Measurements from ENCODE around the gene RAB27B.
"Not testable (repeated sequence)": the region's sequence is repeated elsewhere in the genome, so short reads cannot be mapped to it uniquely, and the experiment has no call there.

The RAB27B gene

DNA sequence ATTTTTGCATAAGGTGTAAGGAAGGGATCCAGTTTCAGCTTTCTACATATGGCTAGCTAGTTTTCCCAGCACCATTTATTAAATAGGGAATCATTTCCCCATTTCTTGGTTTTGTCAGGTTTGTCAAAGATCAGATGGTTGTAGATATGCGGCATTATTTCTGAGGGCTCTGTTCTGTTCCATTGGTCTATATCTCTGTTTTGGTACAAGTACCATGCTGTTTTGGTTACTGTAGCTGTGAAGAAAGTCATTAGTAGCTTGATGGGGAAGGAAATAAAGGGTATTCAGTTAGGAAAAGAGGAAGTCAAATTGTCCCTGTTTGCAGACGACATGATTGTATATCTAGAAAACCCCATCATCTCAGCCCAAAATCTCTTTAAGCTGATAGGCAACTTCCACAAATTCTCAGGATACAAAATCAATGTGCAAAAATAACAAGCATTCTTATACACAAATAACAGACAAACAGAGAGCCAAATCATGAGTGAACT is 7.4 kb upstream of the RAB27B start:
- DNase-seq = not testable (repeated sequence)

DNA sequence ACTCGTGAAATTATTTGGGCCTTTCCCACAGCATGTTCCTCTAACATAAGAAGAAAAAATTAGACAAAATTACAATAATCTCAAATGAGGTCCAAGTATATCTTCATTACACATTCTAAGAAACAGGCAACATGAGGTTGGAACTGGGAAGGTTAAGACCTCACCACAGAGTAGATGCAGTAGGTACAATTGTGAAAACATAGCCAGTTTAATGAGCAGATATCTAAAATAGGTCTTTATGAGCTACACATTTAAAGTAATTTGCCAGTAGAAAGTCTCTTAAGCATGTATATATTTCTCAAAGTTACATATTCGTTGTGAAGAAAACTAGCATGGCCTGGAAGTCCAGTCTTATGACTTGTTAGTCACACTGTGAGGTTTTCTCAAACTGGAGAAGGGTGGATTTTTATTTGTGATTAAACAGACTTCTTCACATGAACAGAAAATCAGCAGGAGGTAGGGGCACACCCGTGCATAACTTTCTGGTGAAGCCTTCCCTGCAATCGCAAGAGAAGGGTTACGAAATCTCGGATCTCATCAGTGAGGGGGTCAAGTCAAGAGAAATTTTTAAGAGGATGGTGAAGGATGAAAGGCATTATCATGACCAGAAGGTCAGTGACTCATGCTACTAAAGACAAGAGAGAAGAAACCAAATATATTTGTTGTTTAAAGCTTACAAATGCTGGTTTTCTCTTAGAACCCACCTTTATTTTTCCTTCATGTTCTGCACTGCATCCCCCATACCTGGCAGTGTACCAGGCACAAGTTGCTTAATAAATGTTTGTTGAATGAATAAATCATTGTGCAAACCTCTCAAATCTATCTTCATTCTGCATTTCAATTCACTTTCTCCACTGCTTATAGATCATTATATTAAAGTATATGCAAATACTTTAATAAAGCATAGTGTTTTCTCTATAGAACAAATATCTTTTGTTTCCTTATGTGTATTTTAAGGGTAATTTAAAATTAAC is 5.1 kb upstream of the RAB27B start:
- DNase-seq = no peak

DNA sequence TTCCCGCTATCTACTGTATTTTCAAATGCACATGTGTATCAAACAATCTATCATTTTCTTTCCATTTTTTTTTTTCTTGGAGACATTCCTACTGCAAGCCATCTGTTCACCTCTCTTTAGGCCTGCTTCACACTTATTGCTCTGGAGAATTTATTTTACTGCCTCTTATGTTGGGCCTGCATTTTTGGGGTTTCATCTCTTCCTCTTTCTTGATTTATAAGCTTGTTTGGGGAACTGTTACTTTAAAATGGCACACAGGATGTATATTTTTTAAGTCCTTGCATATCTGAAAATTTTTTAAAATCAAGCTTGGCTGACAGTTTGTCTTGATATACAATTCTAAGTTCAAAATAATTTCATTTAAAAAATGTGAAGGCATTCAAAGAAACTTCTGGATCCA is 3.5 kb upstream of the RAB27B start:
- no peak for DNase-seq

DNA sequence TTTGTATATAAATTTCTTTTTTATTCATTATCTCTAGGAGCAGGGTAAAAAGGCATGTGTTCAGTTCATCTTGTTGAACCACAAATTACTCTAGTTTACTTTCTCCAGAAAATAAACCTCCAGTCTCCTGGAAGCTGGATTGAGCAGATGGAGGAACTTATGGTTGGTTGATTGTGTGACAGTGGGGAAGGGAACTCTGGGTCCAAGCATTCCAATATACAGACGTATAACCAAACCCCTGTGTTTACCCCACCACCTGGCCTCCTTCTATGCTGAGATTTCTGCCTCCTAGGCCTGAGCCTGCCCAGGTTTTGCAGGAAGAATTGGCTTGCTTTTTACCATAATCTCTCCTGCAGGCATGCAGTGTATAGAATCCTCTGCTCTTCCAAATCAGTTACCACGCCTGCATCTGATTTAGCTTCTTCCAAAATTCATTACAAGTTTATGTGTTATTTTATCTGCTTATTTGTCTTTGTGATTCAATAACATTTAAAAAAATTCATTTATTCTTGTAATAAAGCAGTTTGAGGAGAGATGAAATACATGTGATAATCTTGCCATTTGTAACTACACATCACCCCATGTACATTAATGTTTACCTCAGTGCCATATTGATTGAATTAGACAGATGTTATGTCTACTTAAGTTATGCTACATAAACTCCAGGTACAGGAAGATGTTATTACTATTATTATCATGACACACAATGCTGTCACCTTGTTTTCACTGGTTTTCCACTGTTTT is 2.5 kb upstream of the RAB27B start:
- no peak for DNase-seq

DNA sequence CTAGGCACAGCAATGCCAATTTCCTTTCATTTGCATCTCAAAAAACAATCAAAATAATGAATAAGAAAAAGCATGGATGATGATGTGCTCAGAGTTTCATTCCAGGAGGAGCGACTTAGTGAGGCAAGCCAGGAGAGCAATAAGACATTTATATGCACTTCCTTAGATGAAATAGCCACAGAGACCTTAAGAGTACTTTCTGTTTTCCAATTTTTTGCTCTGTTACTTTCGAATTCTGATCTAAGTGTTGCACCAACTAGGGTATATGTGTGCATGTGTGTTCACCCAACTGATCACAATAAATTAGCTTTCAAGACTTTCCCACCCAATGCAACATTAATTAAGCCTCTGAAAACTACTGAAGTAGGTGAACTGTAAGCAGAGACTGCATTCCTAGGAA is 709 bp downstream of the RAB27B start:
- no peak for DNase-seq

DNA sequence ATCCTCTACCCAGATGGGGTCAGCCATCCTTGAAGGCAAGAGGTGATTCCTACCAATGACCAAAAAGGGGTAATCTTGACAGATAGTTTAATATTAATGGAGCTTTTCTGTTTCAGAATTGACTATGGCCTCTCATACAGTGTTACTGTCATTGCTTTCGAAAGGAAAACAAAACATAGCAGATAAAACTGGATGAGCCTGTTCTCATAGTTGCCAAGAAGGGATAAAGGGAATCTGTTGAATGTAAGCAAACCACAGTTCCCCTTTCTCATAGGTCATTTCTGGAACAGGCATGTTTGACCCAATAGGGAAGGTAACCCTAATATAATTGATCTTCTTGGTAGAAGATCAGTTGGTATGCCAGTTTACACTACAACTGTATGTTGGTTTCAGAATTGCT is 1.6 kb downstream of the RAB27B start:
- DNase-seq = no peak

DNA sequence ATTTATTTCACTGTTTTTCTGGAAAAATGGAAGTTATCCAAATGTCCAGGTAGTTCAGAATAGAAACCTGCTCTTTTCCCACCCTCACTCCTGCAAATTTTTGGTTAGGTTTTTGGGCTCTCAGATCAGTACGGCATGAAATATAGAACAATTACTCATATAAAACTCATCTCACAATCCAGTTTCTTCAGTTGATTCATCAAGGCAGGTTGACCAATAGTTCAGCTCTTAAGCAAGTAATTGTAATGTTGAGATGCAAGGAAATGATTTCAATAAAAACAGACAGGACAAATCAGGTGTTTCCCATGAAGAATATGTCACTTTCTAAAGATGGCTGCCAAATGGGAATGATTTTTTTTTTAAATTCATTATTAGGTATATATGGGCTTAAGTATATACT is 2.0 kb downstream of the RAB27B start:
- DNase-seq = no peak

DNA sequence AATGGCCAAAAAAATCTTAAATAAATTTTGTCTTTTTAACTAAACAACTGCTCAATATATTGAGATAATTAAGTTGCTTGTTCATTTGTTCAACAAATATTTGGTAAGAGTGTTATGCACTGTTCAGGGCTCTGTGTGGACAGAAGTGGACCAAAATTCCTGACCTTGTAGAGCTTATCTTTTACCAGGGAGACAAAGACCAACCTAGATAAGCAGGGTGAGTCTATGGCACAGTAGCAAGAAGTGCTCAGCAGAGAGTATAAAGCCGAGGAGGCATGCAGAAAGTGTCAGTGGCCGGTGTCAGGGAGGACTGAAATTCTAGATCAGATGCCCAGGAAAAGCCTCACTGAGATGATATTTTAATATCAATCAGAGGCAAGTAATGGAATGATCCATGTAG is 2.6 kb downstream of the RAB27B start:
- no peak for DNase-seq

DNA sequence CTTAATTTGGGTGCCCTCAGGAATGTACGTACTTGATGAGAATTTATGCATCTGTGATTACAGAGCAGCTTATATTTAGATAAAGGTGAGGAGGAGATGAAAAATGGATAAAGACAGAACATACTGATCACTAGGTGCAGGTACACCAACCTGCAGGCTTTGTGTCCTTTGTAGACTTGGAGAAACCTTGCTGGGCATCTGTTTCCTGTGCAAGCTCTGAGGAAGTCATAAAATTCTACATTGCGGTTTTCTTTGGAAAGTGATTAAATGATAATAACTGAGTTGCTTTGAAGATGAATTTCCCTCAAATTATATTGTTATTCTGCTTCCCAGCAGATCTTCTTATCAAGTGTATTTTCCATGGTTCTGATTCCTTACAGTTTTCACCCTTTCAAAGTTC is 7.7 kb downstream of the RAB27B start:
- no peak for DNase-seq

DNA sequence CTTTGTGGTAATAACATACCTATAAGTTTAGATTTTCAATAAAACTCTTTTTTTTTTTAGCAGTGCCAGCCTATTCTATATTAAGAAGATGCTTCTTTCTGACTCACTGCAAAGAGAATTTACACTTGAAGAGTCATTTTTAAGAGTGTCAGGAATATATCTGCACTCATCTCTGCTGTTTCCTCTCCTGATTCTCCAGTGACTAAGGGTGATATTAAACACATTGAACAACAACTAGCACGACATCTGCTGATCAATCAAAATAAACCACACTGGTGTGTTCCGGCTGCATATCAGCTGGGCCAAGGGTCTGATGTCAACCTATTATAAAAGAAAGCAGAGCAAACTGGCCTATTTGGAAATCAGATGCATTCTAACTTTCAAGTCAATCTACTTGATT is 15.0 kb downstream of the RAB27B start:
- DNase-seq = no peak

DNA sequence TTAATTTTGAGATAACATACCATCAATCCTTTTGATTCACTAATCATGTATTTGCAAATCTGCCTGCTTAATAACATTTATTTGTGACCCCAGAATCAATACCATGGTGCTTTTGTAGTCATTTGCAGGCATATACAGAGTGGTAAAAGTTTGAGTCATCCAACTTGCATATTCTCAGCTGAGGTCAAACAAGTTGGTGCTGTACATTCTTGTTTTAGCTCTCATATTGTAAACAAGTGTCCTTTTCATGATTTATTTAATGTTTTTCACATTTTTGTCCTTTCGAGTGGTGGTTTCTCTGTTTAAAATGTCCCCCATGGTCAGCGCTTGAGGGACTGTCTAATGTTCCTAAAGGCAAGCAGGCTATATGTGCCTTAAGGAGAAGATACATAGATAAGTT is 17.5 kb downstream of the RAB27B start:
- no peak for DNase-seq

DNA sequence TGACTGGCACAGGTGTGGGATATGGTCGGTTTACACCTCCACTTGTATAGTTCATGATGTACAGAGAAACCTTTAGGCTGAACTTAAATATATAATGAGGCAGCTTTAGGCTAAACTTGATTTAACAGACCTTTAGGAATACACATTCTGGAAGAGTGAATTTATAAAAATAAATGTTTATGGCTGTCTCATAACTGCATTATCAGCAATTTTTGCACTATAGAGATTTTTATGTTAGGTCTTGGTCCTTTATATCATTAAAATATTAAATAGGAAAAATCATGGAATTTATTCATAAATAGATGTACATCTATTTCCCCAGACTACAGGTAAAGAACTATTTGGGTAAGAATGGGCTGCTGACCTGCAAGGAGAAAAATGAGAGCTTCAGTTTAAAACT is 19.8 kb downstream of the RAB27B start:
- no peak for DNase-seq

DNA sequence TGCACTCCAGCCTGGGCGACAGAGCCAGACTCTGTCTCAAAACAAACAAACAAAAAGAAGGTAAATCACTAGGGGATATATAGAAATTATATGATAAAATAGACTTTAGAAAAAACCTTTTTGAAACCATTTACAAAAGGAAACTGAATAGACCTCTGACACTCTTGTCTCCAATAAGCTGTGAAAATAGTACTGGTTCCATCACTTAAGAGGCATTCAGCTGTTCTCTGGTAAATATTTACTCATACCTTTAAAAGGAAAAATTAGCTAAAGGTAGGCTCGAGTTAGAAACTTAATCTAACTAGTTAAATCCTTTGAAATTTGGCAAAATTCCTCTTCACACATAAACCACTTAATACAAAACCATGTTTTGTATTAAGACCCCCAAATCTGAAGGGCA is 21.4 kb downstream of the RAB27B start:
- DNase-seq = no peak

DNA sequence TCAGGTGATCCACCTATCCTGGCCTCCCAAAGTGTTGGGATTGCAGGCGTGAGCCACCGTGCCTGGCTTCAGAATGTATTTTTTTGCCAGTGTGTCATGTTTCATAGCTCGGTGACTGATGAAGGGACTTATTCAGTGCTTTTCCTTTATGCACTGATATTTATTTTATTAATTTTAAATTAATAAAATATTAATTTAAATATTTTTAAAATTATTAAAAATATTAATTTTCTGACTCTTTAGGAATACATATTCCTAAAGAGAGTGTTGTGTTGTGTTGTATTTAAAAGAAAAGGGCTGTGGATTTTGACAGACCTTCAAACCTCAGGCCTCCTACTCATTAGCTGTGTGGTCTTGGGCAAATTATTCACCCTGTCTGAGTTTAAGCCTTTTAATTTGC is 22.3 kb downstream of the RAB27B start:
- DNase-seq = no peak

DNA sequence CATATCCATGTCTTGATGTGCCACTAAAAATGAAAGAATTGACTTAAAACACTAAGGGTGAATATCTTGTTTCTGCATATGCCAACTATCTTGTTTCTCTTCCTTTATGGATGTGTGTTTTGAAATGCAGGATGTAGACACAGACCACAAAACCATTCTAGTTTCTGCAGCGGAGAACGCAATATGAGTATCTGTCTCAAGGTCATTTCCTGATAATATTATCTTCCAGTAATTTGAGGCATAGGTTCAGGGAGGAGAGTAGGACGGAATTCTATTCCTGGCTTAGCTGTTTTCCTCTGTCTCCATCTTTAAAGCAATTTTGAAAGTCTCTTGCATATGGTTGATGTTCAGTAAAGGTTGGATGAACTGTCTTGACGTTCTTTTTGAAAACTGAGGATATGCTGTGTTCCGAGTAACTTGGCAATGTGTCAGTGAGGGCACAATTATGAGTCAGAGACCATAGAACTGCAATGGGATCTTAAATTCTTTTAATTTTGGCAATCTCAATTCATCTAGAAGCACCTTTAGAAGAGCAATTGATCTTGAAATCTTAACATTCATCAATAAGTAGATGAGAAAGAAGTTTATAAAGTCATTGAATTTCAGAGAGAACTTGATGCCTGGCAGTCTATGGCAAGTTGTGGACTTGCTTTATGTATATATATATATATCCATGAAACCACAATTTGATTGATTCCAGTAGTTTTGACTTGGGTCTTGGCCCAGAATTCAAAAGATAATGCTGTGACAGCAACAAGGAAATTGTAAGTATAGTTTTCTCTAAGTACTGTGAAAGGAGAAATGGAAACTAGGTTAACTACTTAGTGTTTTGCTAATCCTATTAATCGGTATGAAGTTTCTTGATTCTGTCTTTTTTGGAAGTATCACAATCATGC is 24.8 kb downstream of the RAB27B start:
- DNase-seq = no peak

DNA sequence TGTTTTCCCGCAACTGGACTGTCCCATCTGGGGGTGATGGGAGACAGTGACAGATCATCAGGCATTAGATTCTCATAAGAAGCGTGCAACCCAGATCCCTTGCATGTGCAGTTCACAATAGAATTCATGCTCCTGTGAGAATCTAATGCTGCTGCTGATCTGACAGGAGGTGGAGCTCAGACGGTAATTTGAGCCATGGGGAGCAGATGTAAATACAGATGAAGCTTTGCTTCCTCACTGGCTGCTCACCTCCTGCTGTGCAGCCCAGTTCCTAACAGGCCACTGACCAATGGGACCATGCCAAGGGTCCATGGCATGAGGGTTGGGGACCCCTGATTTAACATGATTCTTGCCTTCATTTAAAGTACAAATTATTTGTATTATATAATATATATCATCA is 26.8 kb downstream of the RAB27B start:
- DNase-seq = not testable (repeated sequence)

DNA sequence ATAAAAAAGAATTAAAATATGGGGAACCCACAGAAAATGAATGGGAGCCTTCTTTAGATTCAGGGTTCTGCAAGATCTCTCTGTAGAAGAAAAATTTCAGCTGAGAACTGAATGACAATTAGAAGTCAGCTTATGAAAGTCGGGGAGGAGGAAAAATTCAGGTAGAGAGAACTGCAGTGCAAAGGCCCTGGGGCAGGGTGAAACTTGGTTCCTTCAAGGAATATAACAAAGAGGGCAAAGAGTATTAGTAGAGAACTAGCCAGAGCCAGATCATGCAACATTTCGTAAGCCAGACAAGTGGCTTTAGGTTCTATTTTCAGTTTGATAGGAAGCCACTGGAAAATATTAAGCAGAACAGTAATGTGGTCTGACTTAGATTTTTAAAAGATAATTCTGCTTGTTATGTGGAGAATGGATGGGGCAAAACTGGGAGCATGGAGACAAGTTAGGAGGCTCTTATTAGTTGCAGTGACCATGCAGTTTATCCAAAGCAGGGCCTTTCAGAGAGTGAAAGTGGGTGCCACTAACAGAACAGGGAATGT is 27.9 kb downstream of the RAB27B start:
- no peak for DNase-seq

DNA sequence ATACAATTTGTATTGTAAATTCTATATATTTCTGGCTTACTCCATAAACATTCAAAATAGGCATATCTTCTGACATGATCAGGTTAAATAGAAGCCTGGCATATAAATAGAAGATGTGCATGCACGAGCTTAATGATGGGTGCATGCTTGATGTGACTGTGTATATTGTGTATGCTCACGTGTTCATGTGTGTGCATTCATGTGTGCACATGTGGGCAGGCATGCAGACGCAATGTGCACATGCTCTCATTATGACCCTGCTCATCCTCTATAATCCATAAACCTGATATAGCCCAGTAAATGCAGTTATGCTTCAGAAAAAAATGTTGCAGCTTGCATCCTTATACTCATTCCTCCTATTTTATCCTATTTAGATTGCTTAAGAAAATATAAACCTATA is 29.2 kb downstream of the RAB27B start:
- DNase-seq = no peak

DNA sequence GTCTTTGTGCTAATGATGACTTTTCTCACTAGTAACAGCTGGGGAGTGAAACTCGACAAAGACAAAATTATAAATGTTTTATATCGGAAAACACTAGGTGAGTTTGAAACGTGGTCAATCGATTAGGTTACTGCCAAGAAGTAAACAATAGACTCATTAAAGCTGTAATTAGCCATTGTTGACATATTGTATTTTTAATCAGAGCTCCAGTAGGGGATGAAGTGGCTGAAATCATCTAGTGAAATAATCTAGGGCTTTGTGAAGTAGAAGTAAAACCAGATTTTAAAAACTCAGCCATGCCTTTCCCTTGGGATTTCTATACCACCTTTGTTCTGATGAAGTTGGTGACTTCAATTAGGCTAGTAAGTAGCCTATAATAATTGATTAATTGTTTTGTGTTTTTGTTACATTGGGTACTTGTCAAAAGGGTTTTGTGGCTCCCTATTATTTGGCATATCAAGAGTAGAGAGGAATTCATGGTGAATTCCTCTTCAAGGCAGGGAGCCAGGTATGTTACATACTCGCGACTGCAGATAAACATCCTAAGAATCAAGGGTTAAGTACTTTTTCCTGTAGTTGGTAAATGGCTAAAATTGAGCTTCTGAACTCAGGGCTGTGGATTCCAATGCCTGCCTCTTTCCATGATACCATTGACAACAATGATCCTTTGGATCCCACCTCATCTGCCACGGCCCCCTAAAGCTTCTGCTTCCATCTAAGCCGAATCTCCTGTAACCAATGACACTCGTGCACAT is 31.6 kb downstream of the RAB27B start:
- DNase-seq = no peak

DNA sequence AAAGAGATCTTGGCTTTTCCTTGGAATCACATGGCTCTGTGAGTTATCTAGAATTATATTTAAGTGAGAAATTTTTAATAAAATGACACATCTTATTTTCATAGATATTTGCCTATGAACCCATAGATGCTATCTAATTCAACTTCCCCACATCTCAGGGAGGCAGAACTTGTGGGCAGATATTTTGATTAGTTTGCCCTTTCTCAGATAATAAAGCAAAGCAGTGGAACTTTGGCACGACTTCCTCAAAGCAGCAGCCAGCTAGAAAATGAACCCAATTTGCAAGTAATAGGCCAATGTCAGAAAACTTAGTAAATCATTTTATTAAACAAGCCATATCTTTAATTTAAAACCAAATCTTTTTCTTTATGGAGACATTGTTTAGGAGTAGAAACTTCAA is 32.7 kb downstream of the RAB27B start:
- no peak for DNase-seq

DNA sequence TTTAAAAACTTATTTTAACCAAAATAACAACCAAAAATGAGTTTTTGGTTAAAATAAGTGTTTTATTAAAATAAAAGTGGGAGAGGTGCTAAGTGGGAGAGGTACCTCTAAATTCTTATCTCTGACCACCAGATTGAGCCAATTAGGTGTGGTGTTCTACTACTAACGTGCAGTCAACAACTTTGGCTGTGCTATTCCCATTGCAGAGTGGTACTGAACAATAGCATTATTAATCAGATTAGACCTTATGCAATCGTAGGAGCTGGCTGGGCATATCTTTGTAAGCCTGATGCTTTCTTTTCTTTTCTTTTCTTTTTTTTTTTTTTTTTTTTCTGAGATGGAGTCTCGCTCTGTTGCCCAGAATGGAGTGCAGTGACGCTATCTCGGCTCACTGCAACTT is 38.9 kb downstream of the RAB27B start:
- DNase-seq = no peak

DNA sequence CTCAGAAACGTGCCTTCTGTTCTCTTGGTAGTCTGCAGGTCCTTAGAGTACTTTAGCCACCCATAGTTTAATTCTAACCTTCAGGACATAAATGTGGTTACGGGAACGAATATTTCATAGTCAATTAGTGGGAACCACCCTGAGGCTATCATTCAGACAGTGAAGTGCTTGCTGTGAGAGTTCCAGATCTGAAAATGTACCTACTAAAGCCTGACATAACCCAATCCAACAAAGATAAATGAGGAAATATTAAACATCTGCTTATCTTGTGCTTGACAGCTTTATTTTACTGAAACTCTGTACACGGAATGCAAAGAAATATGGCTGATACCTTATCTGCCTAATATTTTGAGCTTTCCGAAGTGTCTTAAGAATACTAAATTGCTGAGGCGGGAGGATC is 43.0 kb downstream of the RAB27B start:
- DNase-seq = no peak

All from stimulated activated naive CD4-positive, alpha-beta T cell treated with Interleukin-2 at 50 U/mL for 16 hours (primary cell).